GM21526 (cell line): ENCODE data around the gene PRPSAP1.
"Not testable (repeated sequence)": the region's sequence is repeated elsewhere in the genome, so short reads cannot be mapped to it uniquely, and the experiment has no call there.

ENCODE experiments used
- ATAC-seq: cut with Tn5 transposase; IDR thresholded peaks from one replicate; pipeline ENCODE4 v1.9.1; 2021; ENCODE audit warnings: moderate library complexity; ENCODE audit not compliant: unreplicated experiment, low FRiP score

Gene PRPSAP1

GRCh38 chr17:76333673-76334505 lies 19.8 kb downstream of the PRPSAP1 start:
- ATAC-seq, result no peak

- no peak for ATAC-seq
Measured at GRCh38 chr17:76331083-76331482, 22.6 kb downstream of the PRPSAP1 start.

- no peak for ATAC-seq
Measured at GRCh38 chr17:76329664-76330063, 24.1 kb downstream of the PRPSAP1 start.

- ATAC-seq, result no peak
Measured at GRCh38 chr17:76327696-76328095, 26.0 kb downstream of the PRPSAP1 start.

- ATAC-seq, result no peak
Measured at GRCh38 chr17:76326306-76326705, 27.4 kb downstream of the PRPSAP1 start.

- ATAC-seq, result no peak
Measured at GRCh38 chr17:76318586-76318985, 35.1 kb downstream of the PRPSAP1 start.

GRCh38 chr17:76317535-76317934 lies 36.2 kb downstream of the PRPSAP1 start:
- ATAC-seq, result no peak

GRCh38 chr17:76314392-76315227 lies 39.1 kb downstream of the PRPSAP1 start:
- ATAC-seq, result no peak

- no peak for ATAC-seq
Measured at GRCh38 chr17:76312735-76313134, 41.0 kb downstream of the PRPSAP1 start.

GRCh38 chr17:76309461-76309860 lies 44.3 kb downstream of the PRPSAP1 start:
- ATAC-seq, result no peak

GRCh38 chr17:76307966-76308338 lies 45.8 kb downstream of the PRPSAP1 start, which contains the start of gene QRICH2:
QRICH2 (minus strand) TSS chr17:76308276; CDS start chr17:76307998, 278 bp downstream.
- no peak for ATAC-seq

- ATAC-seq, result no peak
Measured at GRCh38 chr17:76307299-76307965, 46.3 kb downstream of the PRPSAP1 start.

GRCh38 chr17:76305135-76305454 lies 48.6 kb downstream of the PRPSAP1 start:
- not testable (repeated sequence) for ATAC-seq

GRCh38 chr17:76304226-76305134 lies 49.2 kb downstream of the PRPSAP1 start:
- no peak for ATAC-seq

- no peak for ATAC-seq
Measured at GRCh38 chr17:76297436-76297835, 56.3 kb downstream of the PRPSAP1 start.

- ATAC-seq, result no peak
Measured at GRCh38 chr17:76296889-76297288, 56.8 kb downstream of the PRPSAP1 start.

- ATAC-seq, result no peak
Measured at GRCh38 chr17:76296186-76296585, 57.5 kb downstream of the PRPSAP1 start.

- no peak for ATAC-seq
Measured at GRCh38 chr17:76293106-76293505, 60.6 kb downstream of the PRPSAP1 start.

- ATAC-seq, result no peak
Measured at GRCh38 chr17:76292567-76292966, 61.1 kb downstream of the PRPSAP1 start.
